ENCODE results near the gene SLC4A4. TPM values are rescaled to one million over a fixed set of nuclear protein-coding genes. Genes with fewer than 3 reads are reported as not detected.

SLC4A4 gene
- total and polyA plus RNA-seq, 2 of the 8 experiments (the other 6 are each of a cell fraction or from before 2014, with no cell fraction given): 0.67 to 2.8 TPM

DNA sequence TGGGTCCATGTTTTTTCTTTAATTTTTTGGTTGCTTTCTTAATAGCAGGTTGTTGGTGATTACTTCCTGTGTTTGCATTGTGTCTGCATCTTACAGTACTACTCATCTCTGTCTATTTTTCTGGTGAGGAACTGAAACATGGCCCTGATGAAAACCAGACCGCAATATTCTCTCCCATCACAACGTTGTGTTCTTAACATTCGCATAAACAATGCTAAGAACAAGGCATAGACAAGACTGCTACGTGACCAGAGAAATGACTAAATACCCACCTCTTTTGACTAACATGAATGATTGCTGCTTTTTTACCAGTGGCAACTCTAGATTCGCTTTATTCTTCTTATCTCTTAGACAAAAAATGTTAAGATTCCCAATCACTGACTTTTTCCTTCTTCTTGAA lies 266.0 kb downstream of the SLC4A4 start:
- H2BK120ac ChIP-seq (replicated peaks; ENCODE audit: low read depth, low read length): no peak overlapping the region
- DNase-seq (ENCODE audit: low read depth in 1 of 2, low spot score in 2 of 2): no peak
- H4K8ac ChIP-seq (ENCODE audit: extremely low read depth, insufficient read depth, low read length): no peak overlapping the region
- no peak overlapping the region for H2AK5ac ChIP-seq (ENCODE audit: low read depth, low read length)
- H4K20me1 ChIP-seq (replicated peaks in 1 of 2; ENCODE audit: control insufficient read depth in 1 of 2, insufficient read depth in 2 of 2, low read length in 2 of 2): no peaks in the 10 kb centered on the region
- no peak for FAIRE-seq
- CTCF ChIA-PET (ENCODE audit: partially characterized antibody): no interaction called here
- H3K79me2 ChIP-seq (ENCODE audit: control insufficient read depth in 1 of 2, insufficient read depth in 2 of 2, low read length in 2 of 2): no peaks in the 10 kb centered on the region
- H3K9me3 ChIP-seq (ENCODE audit: insufficient read depth in 2 of 2, low read depth in 1 of 2, low read length in 1 of 2): peaks cover 0 to 7% of the 10 kb centered on the region in 2 experiments; a peak in 2 of 4 replicates
- no peak overlapping the region for H3K4me2 ChIP-seq (ENCODE audit: insufficient read depth in 1 of 2, low read depth in 2 of 2, low read length in 2 of 2)
- no peak overlapping the region for H3K23ac ChIP-seq (ENCODE audit: insufficient read length)
- POLR2A ChIA-PET (ENCODE audit: partially characterized antibody): interaction anchor here (1.0 kb wide), 1 partner anchor 699 kb away, joined by 3 read pairs; no protein-coding TSS in a partner anchor
- WGBS, 2 experiments (ENCODE audit: extremely low coverage in 1 of 2, insufficient coverage in 1 of 2, insufficient read length in 1 of 2, insufficient replicate concordance in 2 of 2, low coverage in 1 of 2, low lambda C conversion rate in 2 of 2, missing lambda C conversion rate in 1 of 2): 97% methylated on average over 5 of the region's 5 CpGs; no CpG with 5 or more reads in 1 of the 2 experiments
- no peaks in the 10 kb centered on the region for H3K36me3 ChIP-seq (ENCODE audit: control insufficient read depth in 2 of 4, insufficient read depth in 4 of 4, low read length in 3 of 4)
- H3K4me1 ChIP-seq (replicated peaks in 1 of 4; ENCODE audit: control insufficient read depth in 3 of 4, insufficient read depth in 4 of 4, low read length in 3 of 4): no peaks in the 10 kb centered on the region
- H3K79me1 ChIP-seq (ENCODE audit: low read depth, low read length): no peaks in the 10 kb centered on the region
- H4K5ac ChIP-seq (ENCODE audit: insufficient read length, low read depth, low read length): no peak overlapping the region
- H3K4me3 ChIP-seq (ENCODE audit: extremely low read depth in 1 of 4, insufficient read depth in 2 of 4, low read depth in 3 of 4, low read length in 4 of 4): no peak overlapping the region
- no peak overlapping the region for H2BK15ac ChIP-seq (ENCODE audit: low read length)
- no peak overlapping the region for H2BK12ac ChIP-seq (ENCODE audit: low read depth, low read length)
- H2BK20ac ChIP-seq (ENCODE audit: low read length): no peak overlapping the region
- H3K27ac ChIP-seq (ENCODE audit: low read depth, low read length): no peak overlapping the region
- H3K56ac ChIP-seq (replicated peaks; ENCODE audit: insufficient read length, low read depth, low read length): no peak overlapping the region
- H3K4ac ChIP-seq (replicated peaks; ENCODE audit: insufficient read length, low read depth, low read length): no peak overlapping the region
- H2AFZ ChIP-seq (ENCODE audit: low read length): 0 out of 2 replicates have a peak overlapping the region, but pooled peaks have one; percentile 5
- H3K9ac ChIP-seq (replicated peaks in 1 of 4; ENCODE audit: extremely low read depth in 1 of 4, low read depth in 3 of 4, low read length in 3 of 4): no peak overlapping the region
- no peak overlapping the region for H2BK5ac ChIP-seq (ENCODE audit: low read depth, low read length)
- H3K27me3 ChIP-seq (replicated peaks in 1 of 4; ENCODE audit: control insufficient read depth in 3 of 4, extremely low read depth in 1 of 4, insufficient read depth in 3 of 4, low read length in 3 of 4): no peaks in the 10 kb centered on the region
- H4K91ac ChIP-seq (replicated peaks; ENCODE audit: insufficient read length, low read length): no peak overlapping the region
- H3K18ac ChIP-seq (ENCODE audit: extremely low read depth, low read length): no peak overlapping the region
- no peaks in the 10 kb centered on the region for H3K23me2 ChIP-seq (ENCODE audit: low read depth, low read length)
- no peak overlapping the region for H3K14ac ChIP-seq (ENCODE audit: insufficient read length)
- TF ChIP-seq HDAC2 (IDR thresholded peaks at IDR 0.05; ENCODE audit: borderline replicate concordance in 1 of 2, low read depth in 2 of 2, low read length in 2 of 2): no peak
- TF ChIP-seq, protein P1, sequence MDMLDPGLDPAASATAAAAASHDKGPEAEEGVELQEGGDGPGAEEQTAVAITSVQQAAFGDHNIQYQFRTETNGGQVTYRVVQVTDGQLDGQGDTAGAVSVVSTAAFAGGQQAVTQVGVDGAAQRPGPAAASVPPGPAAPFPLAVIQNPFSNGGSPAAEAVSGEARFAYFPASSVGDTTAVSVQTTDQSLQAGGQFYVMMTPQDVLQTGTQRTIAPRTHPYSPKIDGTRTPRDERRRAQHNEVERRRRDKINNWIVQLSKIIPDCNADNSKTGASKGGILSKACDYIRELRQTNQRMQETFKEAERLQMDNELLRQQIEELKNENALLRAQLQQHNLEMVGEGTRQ (IDR thresholded peaks at IDR 0.05; ENCODE audit: low read length): no peak
- no peak for TF ChIP-seq EZH2 (IDR thresholded peaks at IDR 0.05; ENCODE audit: low read depth, low read length, severe bottlenecking)
- no peak for TF ChIP-seq NRF1 (IDR thresholded peaks at IDR 0.05; ENCODE audit: low read depth, low read length)
- no peak for TF ChIP-seq MAFK (IDR thresholded peaks at IDR 0.05; ENCODE audit: low read depth, low read length)
- no peak for TF ChIP-seq JUND (IDR thresholded peaks at IDR 0.05; ENCODE audit: low read length)
- TF ChIP-seq, protein P2, sequence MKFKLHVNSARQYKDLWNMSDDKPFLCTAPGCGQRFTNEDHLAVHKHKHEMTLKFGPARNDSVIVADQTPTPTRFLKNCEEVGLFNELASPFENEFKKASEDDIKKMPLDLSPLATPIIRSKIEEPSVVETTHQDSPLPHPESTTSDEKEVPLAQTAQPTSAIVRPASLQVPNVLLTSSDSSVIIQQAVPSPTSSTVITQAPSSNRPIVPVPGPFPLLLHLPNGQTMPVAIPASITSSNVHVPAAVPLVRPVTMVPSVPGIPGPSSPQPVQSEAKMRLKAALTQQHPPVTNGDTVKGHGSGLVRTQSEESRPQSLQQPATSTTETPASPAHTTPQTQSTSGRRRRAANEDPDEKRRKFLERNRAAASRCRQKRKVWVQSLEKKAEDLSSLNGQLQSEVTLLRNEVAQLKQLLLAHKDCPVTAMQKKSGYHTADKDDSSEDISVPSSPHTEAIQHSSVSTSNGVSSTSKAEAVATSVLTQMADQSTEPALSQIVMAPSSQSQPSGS (IDR thresholded peaks at IDR 0.05; ENCODE audit: low read length): no peak
- no peak for TF ChIP-seq SIX5 (IDR thresholded peaks at IDR 0.05; ENCODE audit: low read depth, low read length)
- TF ChIP-seq EP300 (IDR thresholded peaks at IDR 0.05; ENCODE audit: borderline replicate concordance in 1 of 2, low read depth in 2 of 2, low read length in 2 of 2): no peak
- no peak for TF ChIP-seq TAF1 (IDR thresholded peaks at IDR 0.05; ENCODE audit: low read depth, low read length)
- no peak for TF ChIP-seq JUN (IDR thresholded peaks at IDR 0.05; ENCODE audit: low read depth, low read length)

All from H1 (cell line).